Stomach smooth muscle (tissue), 2 donors: ENCODE results near the gene RAD51.

ENCODE experiments used
- H3K27ac ChIP-seq: one replicate; pipeline ENCODE4 v1.7.0; 2013; ENCODE audit warnings: mild to moderate bottlenecking, low read length, inconsistent platforms
- H3K27me3 ChIP-seq, 2 donors: one replicate each; pipeline ENCODE4 v1.7.0; 2013; ENCODE audit warnings: low read length in 2 of 2; ENCODE audit not compliant: insufficient read depth in 2 of 2, control insufficient read depth in 1 of 2
- H3K36me3 ChIP-seq, 2 donors: one replicate each; pipeline ENCODE4 v1.7.0; 2013; ENCODE audit warnings: low read length in 2 of 2; ENCODE audit not compliant: control insufficient read depth in 2 of 2, insufficient read depth in 2 of 2
- H3K4me1 ChIP-seq: one replicate; pipeline ENCODE4 v1.7.0; 2013; ENCODE audit warnings: low read length; ENCODE audit not compliant: control insufficient read depth, insufficient read depth
- H3K4me3 ChIP-seq, 2 donors: one replicate each; pipeline ENCODE4 v1.7.0; 2013; ENCODE audit warnings: low read length in 2 of 2
- H3K9ac ChIP-seq, 2 donors: one replicate each; pipeline ENCODE4 v1.7.0; 2013; ENCODE audit warnings: low read length in 2 of 2, mild to moderate bottlenecking in 1 of 2
- H3K9me3 ChIP-seq, 2 donors: one replicate each; pipeline ENCODE4 v1.7.0; 2013; ENCODE audit warnings: low read length in 2 of 2; ENCODE audit not compliant: control insufficient read depth in 2 of 2
- donor health status: healthy.
- donor health status: Pancreatic carcinoma.

Gene RAD51

DNA sequence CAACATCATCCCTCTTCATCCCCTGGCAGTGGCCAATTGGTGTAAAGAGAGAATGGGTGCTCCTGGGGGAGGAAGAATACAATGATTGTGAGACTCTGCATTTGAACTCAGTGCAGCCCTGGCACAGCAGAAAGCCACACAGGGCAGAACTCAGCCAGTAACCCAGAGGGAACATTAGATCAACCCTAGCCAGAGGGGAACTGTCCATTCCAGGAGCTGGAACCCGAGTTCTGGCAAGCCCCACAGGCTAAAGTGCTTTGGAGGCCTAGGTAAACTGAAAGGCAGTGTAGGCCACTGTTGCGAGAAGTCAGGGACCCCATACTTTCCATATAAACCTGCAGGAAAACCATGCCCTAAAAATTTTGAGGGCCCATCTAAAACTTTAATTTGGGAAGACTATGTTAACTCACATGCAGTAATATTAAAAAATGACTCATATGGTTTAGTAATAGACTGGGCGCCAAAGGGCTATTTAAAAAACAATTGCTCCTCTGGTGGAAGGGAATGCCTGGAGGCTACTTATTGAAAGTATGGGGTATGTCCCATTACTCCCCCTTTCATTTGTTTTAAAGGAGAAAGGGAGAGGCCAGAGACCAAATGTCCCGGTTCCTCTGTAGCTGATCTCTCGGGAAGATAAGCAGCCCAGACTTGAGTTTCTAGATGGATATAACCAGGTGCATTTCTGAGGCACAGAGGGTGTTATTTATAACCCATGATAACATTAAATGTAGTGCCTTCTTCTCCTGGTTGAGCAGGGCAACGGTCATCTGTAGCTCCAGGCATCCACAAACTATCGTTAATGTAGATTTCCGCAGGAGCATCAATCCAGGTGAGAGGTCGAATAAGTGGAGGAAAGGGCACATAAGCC, 5.8 kb upstream of the RAD51 start:
- Histone ChIP-seq H3K9ac (no peak overlapping the region), H3K4me1 (peaks cover 7% of the 10 kb centered on the region), H3K36me3 (peaks cover 4% of the 10 kb centered on the region in 2 donors), H3K4me3 (no peak overlapping the region), H3K27ac (no peak overlapping the region), H3K27me3 (no peaks in the 10 kb centered on the region), H3K9me3 (no peaks in the 10 kb centered on the region)

DNA sequence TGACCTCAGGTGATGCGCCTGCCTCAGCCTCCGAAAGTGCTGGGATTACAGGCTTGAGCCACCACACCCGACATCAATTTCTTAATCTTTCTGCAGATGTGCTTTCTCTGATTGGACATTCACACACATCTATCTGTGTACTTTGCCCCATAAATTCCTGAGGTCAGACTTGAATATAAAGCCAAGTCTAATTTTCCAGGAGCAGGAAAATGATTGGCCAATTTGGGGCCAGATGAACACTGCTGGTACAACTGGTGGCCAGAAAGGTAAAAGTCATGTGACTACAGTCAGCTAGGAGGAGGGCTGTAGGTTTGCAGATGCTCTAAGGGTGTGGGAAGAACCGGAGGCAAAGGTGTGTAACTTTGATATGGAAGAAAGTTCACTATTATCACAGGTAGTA, 3.2 kb upstream of the RAD51 start:
- Histone ChIP-seq H3K4me1 (peaks cover 19% of the 10 kb centered on the region), H3K9me3 (no peaks in the 10 kb centered on the region), H3K9ac (no peak overlapping the region), H3K27ac (no peak overlapping the region), H3K4me3 (no peak overlapping the region), H3K36me3 (peaks cover 4% of the 10 kb centered on the region in 2 donors), H3K27me3 (no peaks in the 10 kb centered on the region)

DNA sequence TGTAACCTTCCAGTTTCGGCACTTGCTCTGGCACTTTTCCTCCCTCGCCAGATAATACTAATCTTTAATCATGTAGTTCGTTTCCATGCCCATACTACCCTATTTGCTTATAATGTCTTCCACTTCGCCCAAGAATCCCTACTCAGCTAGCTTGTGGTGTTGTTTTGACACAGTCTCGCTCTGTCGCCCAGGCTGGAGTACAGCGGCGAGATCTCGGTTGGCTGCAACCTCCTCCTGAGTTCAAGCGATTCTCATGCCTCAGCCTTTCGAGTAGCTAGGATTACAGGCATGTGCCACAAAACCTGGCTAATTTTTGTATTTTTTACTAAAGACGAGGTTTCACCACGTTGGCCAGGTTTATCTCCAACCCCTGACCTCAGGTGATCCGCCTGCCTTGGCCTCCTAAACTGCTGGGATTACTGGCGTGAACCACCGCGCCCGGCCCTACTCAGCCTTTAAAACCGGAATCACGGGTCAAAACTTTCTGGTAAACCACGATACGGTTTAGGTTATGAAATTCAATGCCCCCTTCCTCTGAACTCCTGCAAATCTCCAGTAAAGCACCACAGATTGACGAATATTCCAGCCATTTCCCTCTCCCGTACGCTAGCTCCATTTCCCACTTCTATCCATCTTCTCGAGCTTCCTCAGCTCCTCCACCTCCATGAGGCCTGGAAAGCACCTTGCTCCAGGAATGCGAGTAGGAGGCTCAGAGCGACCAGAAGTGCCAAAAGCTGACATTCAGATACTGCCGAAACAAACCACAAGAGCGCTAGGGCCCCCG, 878 bp upstream of the RAD51 start:
- Histone ChIP-seq H3K27ac (peak overlapping the region; percentile 98), H3K9me3 (no peaks in the 10 kb centered on the region), H3K4me1 (peaks cover 19% of the 10 kb centered on the region), H3K4me3 (peak overlapping the region; percentile 93 to 96), H3K27me3 (no peaks in the 10 kb centered on the region), H3K9ac (peak overlapping the region; percentile 90 to 99), H3K36me3 (peaks cover 4% of the 10 kb centered on the region in 2 donors)

DNA sequence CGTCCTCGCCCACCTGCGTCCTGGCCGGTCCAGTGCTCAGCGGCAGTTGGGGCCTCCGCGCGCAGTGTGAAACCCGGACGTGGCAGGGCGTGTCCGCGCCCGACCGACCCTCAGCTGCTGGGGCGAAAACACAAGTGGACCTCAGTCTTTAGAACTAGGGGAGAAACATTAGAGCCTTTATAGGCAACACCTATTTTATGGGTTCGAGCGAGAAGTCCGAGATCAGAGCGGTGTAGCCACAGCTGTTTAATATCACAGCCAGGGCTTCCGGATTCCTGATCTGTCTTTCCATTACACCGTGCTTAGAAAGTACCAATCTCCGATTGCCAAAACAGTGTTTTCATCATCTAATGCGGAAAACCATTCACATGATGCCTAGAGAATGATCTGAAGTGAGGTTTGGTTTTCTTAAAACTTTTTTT, 506 bp downstream of the RAD51 start:
- Histone ChIP-seq H3K27ac (no peak overlapping the region), H3K9ac (peak overlapping the region in 1 of 2 donors; percentile 42), H3K27me3 (no peaks in the 10 kb centered on the region), H3K4me3 (peak overlapping the region; percentile 93 to 96), H3K36me3 (peaks cover 4% of the 10 kb centered on the region in 2 donors), H3K4me1 (peaks cover 19% of the 10 kb centered on the region), H3K9me3 (no peaks in the 10 kb centered on the region)

DNA sequence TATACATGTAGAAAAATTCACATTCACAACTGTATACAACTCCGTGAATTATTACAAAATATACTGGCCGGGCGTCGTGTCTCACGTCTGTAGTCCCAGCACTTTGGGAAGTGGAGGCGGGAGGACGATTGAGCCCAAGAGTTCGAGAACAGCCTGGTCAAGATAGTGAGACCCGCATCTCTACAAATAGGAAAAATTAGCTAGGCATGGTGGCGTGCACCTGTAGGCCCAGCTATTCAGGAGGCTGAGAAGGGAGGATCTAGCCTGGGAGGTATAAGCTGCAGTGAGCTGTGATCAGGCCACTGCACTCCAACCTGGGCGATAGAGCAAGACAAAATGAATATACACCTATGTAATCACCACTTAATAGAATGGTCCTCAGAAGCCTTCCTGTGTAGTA, 1.3 kb downstream of the RAD51 start:
- no peak overlapping the region for H3K27ac ChIP-seq
- H3K9ac ChIP-seq: no peak overlapping the region
- peaks cover 19% of the 10 kb centered on the region for H3K4me1 ChIP-seq
- H3K9me3 ChIP-seq: no peaks in the 10 kb centered on the region
- no peak overlapping the region for H3K4me3 ChIP-seq
- H3K27me3 ChIP-seq: no peaks in the 10 kb centered on the region
- H3K36me3 ChIP-seq: peaks cover 4% of the 10 kb centered on the region in 2 donors

DNA sequence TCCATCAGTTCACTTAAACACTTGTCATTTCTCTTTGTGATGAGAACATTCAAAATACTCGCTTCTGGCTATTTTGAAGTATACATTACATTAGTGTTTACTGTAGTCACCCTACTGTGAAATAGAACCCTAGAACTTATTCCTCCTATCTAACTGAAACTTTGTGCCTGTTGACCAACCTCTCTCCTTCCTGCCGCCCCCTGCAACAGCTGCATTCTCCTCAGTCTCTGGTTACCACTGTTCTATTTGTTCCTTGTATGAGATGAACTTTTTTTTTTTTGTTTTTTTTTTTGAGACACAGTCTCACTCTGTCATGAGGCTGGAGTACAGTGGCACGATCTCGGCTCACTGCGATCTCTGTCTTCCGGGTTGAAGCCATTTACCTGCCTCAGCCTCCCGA, 2.9 kb downstream of the RAD51 start:
- no peaks in the 10 kb centered on the region for H3K9me3 ChIP-seq
- H3K9ac ChIP-seq: no peak overlapping the region
- no peaks in the 10 kb centered on the region for H3K36me3 ChIP-seq
- H3K27me3 ChIP-seq: no peaks in the 10 kb centered on the region
- no peak overlapping the region for H3K27ac ChIP-seq
- peaks cover 19% of the 10 kb centered on the region for H3K4me1 ChIP-seq
- no peak overlapping the region for H3K4me3 ChIP-seq

DNA sequence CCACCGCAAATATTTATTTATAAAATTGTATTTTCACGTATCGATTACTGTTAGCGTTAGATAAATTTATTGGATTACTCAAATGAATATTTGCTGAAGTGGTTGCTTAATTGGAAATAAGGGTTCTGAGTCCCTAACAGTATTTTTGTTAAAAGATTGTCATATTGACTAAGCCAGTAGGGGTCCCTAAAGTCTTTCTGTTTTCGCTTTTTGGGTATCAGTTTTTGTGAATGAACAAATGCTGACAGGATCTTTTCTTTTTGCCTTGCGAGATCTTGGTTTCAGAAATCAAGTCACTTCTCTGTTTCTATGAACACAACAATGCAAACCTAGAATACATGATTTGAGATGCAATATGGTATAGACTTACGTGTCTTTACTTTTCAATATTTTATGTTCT, 7.1 kb downstream of the RAD51 start:
- Histone ChIP-seq H3K9me3 (no peaks in the 10 kb centered on the region), H3K36me3 (no peaks in the 10 kb centered on the region), H3K27ac (no peak overlapping the region), H3K4me3 (no peak overlapping the region), H3K27me3 (no peaks in the 10 kb centered on the region), H3K4me1 (no peaks in the 10 kb centered on the region), H3K9ac (no peak overlapping the region)

DNA sequence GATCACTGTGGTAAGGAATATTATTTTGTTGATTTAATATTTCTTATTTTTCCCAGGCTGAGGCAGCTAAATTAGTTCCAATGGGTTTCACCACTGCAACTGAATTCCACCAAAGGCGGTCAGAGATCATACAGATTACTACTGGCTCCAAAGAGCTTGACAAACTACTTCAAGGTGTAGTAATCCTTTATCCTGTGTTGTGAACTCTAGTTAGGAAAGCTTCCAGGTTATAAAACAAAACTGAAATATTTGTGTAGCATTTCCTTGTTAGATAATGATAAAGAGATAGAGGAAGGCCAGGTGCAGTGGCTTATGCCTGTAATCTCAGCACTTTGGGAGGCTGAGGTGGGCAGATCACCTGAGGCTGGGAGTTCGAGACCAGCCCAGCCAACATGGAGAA, 11.1 kb downstream of the RAD51 start:
- Histone ChIP-seq H3K27ac (no peak overlapping the region), H3K36me3 (no peaks in the 10 kb centered on the region), H3K27me3 (no peaks in the 10 kb centered on the region), H3K9me3 (no peaks in the 10 kb centered on the region), H3K4me1 (no peaks in the 10 kb centered on the region), H3K9ac (no peak overlapping the region), H3K4me3 (no peak overlapping the region)

DNA sequence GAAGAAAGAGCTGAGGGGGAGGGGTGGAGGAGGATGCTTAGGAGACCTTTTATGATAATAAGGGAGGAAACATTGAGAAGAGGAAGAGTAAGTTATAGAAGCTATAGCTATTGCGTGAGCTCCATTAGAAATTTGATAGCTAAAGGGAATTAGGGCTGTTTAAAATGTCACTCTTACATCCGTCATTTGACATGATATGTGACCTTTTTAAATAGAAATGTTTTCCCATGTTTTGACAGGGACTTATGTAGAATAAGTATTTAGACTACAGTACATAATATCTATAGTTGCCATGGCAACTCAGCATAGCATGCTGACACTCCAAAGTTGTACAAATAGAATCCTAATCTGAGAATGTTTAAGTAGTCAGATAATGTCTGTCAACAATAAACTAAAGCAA, 19.2 kb downstream of the RAD51 start:
- H3K27me3 ChIP-seq: no peaks in the 10 kb centered on the region
- no peaks in the 10 kb centered on the region for H3K9me3 ChIP-seq
- H3K9ac ChIP-seq: no peak overlapping the region
- H3K27ac ChIP-seq: no peak overlapping the region
- no peaks in the 10 kb centered on the region for H3K36me3 ChIP-seq
- no peaks in the 10 kb centered on the region for H3K4me1 ChIP-seq
- no peak overlapping the region for H3K4me3 ChIP-seq

DNA sequence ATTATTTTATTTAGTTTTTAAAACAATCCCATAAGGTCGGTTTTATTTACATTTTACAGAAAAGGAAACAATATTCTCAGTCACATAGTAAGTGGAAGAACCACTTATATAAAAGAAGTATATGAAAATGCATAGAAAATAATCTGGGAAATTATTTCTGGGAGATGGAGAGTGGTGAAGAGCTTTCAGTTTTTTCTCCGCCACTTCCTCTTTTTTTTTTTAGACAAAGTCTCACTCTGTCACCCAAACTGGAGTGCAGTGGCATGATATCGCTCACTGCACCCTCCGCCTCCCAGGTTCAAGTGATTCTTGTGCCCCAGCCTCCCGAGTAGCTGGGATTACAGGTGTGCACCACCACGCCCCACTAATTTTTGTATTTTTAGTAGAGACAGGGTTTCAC, 21.2 kb downstream of the RAD51 start:
- Histone ChIP-seq H3K4me3 (no peak overlapping the region), H3K9ac (no peak overlapping the region), H3K27me3 (no peaks in the 10 kb centered on the region), H3K27ac (no peak overlapping the region), H3K36me3 (no peaks in the 10 kb centered on the region), H3K9me3 (no peaks in the 10 kb centered on the region), H3K4me1 (no peaks in the 10 kb centered on the region)

DNA sequence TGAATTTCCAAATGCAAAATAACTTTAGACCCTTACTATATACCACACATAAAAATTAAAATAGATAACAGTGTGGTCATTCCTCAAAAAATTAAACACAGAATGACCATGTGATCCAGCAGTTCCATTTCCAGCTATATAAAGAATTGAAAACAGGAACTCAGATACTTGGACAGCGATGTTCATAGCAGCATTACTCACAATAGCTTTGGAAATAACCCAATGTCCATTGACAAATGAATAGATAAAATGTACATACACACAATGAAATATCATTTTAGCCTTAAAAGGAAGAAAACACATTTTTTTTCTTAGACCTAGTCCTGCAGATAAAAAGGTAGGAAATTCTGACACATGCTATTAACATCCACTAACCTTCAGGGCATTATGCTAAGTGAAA, 26.7 kb downstream of the RAD51 start:
- no peaks in the 10 kb centered on the region for H3K36me3 ChIP-seq
- no peaks in the 10 kb centered on the region for H3K4me1 ChIP-seq
- H3K27me3 ChIP-seq: no peaks in the 10 kb centered on the region
- no peak overlapping the region for H3K4me3 ChIP-seq
- H3K9ac ChIP-seq: no peak overlapping the region
- H3K27ac ChIP-seq: no peak overlapping the region
- H3K9me3 ChIP-seq: no peaks in the 10 kb centered on the region
